ENCODE results near the gene FRMD8.
A peak's percentile ranks its signal among the peaks of the same experiment; 100 is the strongest.

The FRMD8 gene

GRCh38 chr11:65459552-65459951, 73.1 kb downstream of the FRMD8 start:
- peak; percentile 75 for DNase-seq
